Embryonic facial prominence (tissue), 1 donor: Measurements from ENCODE around the gene HOXA11.

Experiments
- DNase-seq: peaks from one replicate; pipeline ENCODE4 v3.0.0-alpha.2; 2016; ENCODE audit errors: extremely low spot score

Gene HOXA11

GRCh38 chr7:27192546-27193334 lies 7.7 kb upstream of the HOXA11 start:
- no peak for DNase-seq

GRCh38 chr7:27191833-27192545 lies 7.0 kb upstream of the HOXA11 start:
- no peak for DNase-seq

GRCh38 chr7:27191161-27191731 lies 6.2 kb upstream of the HOXA11 start:
- DNase-seq = no peak

GRCh38 chr7:27189997-27190748 lies 5.1 kb upstream of the HOXA11 start:
- DNase-seq = no peak

GRCh38 chr7:27189295-27189996 lies 4.4 kb upstream of the HOXA11 start:
- DNase-seq = no peak

GRCh38 chr7:27188386-27189294 lies 3.6 kb upstream of the HOXA11 start:
- no peak for DNase-seq

GRCh38 chr7:27187475-27188385 lies 2.7 kb upstream of the HOXA11 start:
- DNase-seq = no peak

- DNase-seq = no peak
Measured at GRCh38 chr7:27186668-27187474, 1.8 kb upstream of the HOXA11 start.

- DNase-seq = no peak
Measured at GRCh38 chr7:27185854-27186667, 1.0 kb upstream of the HOXA11 start.

- DNase-seq = no peak
Measured at GRCh38 chr7:27184337-27185012, 557 bp downstream of the HOXA11 start.

- DNase-seq = no peak
Measured at GRCh38 chr7:27183682-27184336, 1.2 kb downstream of the HOXA11 start.

- no peak for DNase-seq
Measured at GRCh38 chr7:27182861-27183681, 2.0 kb downstream of the HOXA11 start.

GRCh38 chr7:27182285-27182841 lies 2.7 kb downstream of the HOXA11 start:
- no peak for DNase-seq

GRCh38 chr7:27181795-27182275 lies 3.2 kb downstream of the HOXA11 start:
- no peak for DNase-seq
